ENCODE measurements around the gene ALDH1L1. TPM values are rescaled to one million over a fixed set of nuclear protein-coding genes. Genes with fewer than 3 reads are reported as not detected.

Gene ALDH1L1
- total and polyA plus RNA-seq, 9 of the 15 experiments (the other 6 are each of a cell fraction or from before 2014, with no cell fraction given), result 0.06 to 1.9 (median 0.57) TPM; not detected in 1

- Histone ChIP-seq H3K36me3 (ENCODE audit: control insufficient read depth, insufficient read depth, low read length) (no peaks in the 10 kb centered on the region), H3K4me3 (no peak overlapping the region), H4K20me1 (replicated peaks; ENCODE audit: control insufficient read depth, insufficient read depth, low read length) (0 out of 2 replicates have a peak, but pooled peaks cover 9% of the 10 kb centered on the region), H3K4me1 (replicated peaks in 1 of 2; ENCODE audit: control insufficient read depth in 2 of 2, insufficient read depth in 2 of 2, low read length in 2 of 2) (no peaks in the 10 kb centered on the region; a peak in 1 of 5 replicates), H3K9me1 (ENCODE audit: control insufficient read depth, insufficient read depth, low read length) (no peaks in the 10 kb centered on the region), H3K27me3 (ENCODE audit: control insufficient read depth in 2 of 2, insufficient read depth in 2 of 2, low read length in 2 of 2) (peaks cover 0 to 15% of the 10 kb centered on the region in 2 experiments; a peak in 2 of 5 replicates), H3K27ac (ENCODE audit: extremely low read depth, low read depth, low read length) (no peak overlapping the region), H3K79me2 (ENCODE audit: control insufficient read depth, insufficient read depth, low read length) (no peaks in the 10 kb centered on the region), H3K9ac (ENCODE audit: insufficient read depth in 1 of 2, low read depth in 2 of 2, low read length in 2 of 2) (no peak overlapping the region), H3K9me3 (replicated peaks; ENCODE audit: control insufficient read depth, insufficient read depth, low read depth, low read length) (no peaks in the 10 kb centered on the region), H3K4me2 (ENCODE audit: insufficient read depth, low read length) (no peak overlapping the region), H2AFZ (ENCODE audit: low read depth, low read length) (no peak overlapping the region)
- FAIRE-seq (no peak), DNase-seq (ENCODE audit: extremely low read depth in 1 of 4, low spot score in 3 of 4) (no peak), ATAC-seq (no peak)
- in situ Hi-C loops (cut with MboI) (loop anchor here (25.0 kb wide), 1 partner anchor 250 kb away; the partner anchor contains the start of gene CFAP100), intact Hi-C loops (cut with micrococcal nuclease) (no loop called here)
- TF ChIP-seq POLR2G (IDR thresholded peaks at IDR 0.05; ENCODE audit: low read depth, low read length) (no peak), PCBP2 (IDR thresholded peaks at IDR 0.05; ENCODE audit: low read depth, low read length, poor library complexity, severe bottlenecking) (no peak), ZNF586 (CRISPR knock-in tag; conservative IDR thresholded peaks at IDR 0.05) (no peak), SOX6 (IDR thresholded peaks at IDR 0.05) (no peak), NFRKB (IDR thresholded peaks at IDR 0.05; ENCODE audit: low read depth) (no peak), SPI1 (IDR thresholded peaks at IDR 0.05; ENCODE audit: borderline replicate concordance, low read depth, low read length) (no peak), HBP1 (CRISPR knock-in tag; IDR thresholded peaks at IDR 0.05) (no peak), POLR2A (conservative IDR thresholded peaks at IDR 0.05) (no peak), CEBPZ (IDR thresholded peaks at IDR 0.05; ENCODE audit: borderline replicate concordance, low read depth, low read length) (no peak), BCL6 (CRISPR knock-in tag; IDR thresholded peaks at IDR 0.05) (no peak), SUPT5H (IDR thresholded peaks at IDR 0.05) (no peak)
- POLR2A ChIA-PET, result interaction anchor here (1.4 kb wide), 1 partner anchor 11 kb away, joined by 3 read pairs; no protein-coding TSS in a partner anchor
- BruUV-seq (replicated peaks), result no TSS peak
- 11% methylated on average over 7 of the region's 8 CpGs for WGBS (ENCODE audit: insufficient coverage, low coverage, missing lambda C conversion rate)
- CTCF ChIA-PET (ENCODE audit: low intra/inter-chr PET ratio), result no interaction called here
Observed at GRCh38 chr3:126137490-126138130, 42.8 kb downstream of the ALDH1L1 start.
